GM12864 (cell line): Measurements from ENCODE around the gene PLCG1.

ENCODE experiments used
- DNase-seq: peaks from one replicate; pipeline ENCODE4 v3.0.0-alpha.2; 2011; ENCODE audit warnings: low read depth
- H3K4me3 ChIP-seq: 2 replicates; pipeline ENCODE4 v1.5.1; 2011; ENCODE audit warnings: mild to moderate bottlenecking, low read depth, low read length, control low read depth
- CTCF ChIP-seq: IDR thresholded peaks from 2 replicates; pipeline ENCODE4 v1.5.1; 2011; ENCODE audit warnings: low read depth, mild to moderate bottlenecking, moderate library complexity, low read length, control low read depth, inconsistent platforms; ENCODE audit errors: missing control alignments

PLCG1 gene

GRCh38 chr20:41098703-41099250 lies 38.6 kb upstream of the PLCG1 start:
- no peak for TF ChIP-seq CTCF
- H3K4me3 ChIP-seq, result no peak overlapping the region
- DNase-seq, result no peak

- no peak for TF ChIP-seq CTCF
- no peak for DNase-seq
- no peak overlapping the region for H3K4me3 ChIP-seq
Observed at GRCh38 chr20:41100001-41100480, 37.3 kb upstream of the PLCG1 start.

- TF ChIP-seq CTCF, result no peak
Observed at GRCh38 chr20:41101660-41102059, 35.7 kb upstream of the PLCG1 start.

GRCh38 chr20:41108531-41108930 lies 28.8 kb upstream of the PLCG1 start:
- no peak overlapping the region for H3K4me3 ChIP-seq
- DNase-seq, result no peak
- TF ChIP-seq CTCF, result no peak

More at GRCh38 chr20:41101660-41102059, 35.7 kb upstream of the PLCG1 start:
- no peak overlapping the region for H3K4me3 ChIP-seq
- no peak for DNase-seq

GRCh38 chr20:41110012-41110411 lies 27.3 kb upstream of the PLCG1 start:
- TF ChIP-seq CTCF, result no peak
- DNase-seq, result no peak
- H3K4me3 ChIP-seq, result no peak overlapping the region

GRCh38 chr20:41110930-41111577 lies 26.3 kb upstream of the PLCG1 start:
- no peak for TF ChIP-seq CTCF
- no peak overlapping the region for H3K4me3 ChIP-seq
- DNase-seq, result no peak

GRCh38 chr20:41111578-41111951 lies 25.8 kb upstream of the PLCG1 start:
- H3K4me3 ChIP-seq, result no peak overlapping the region
- DNase-seq, result no peak
- no peak for TF ChIP-seq CTCF
